DND-41 (cell line): ENCODE results near the gene PTPRG.

ENCODE experiments used
- ATAC-seq: fragments of 200-7000 bp; cut with Tn5 transposase; 3 replicates; pipeline ENCODE4 v1.9.1; 2021; ENCODE audit warnings: low read depth; ENCODE audit not compliant: insufficient read depth
- DNase-seq: peaks from one replicate; pipeline ENCODE4 v3.0.0-alpha.2; 2020
- H2AFZ ChIP-seq: 2 replicates; pipeline ENCODE4 v1.6.0; 2012; ENCODE audit warnings: low read depth, low read length
- H3K27ac ChIP-seq: 2 replicates; pipeline ENCODE4 v1.5.1; 2012; ENCODE audit warnings: low read length, inconsistent platforms
- H3K27me3 ChIP-seq: fragments of 200-600 bp; sonication (generic); 2 replicates; pipeline ENCODE4 v1.6.0; 2012; ENCODE audit warnings: low read length, mild to moderate bottlenecking, inconsistent platforms; ENCODE audit not compliant: insufficient read depth, poor library complexity
- H3K36me3 ChIP-seq: 2 replicates; pipeline ENCODE4 v1.5.1; 2012; ENCODE audit warnings: low read length, inconsistent platforms; ENCODE audit not compliant: insufficient read depth
- H3K4me1 ChIP-seq: 2 replicates; pipeline ENCODE4 v1.5.1; 2012; ENCODE audit warnings: mild to moderate bottlenecking, low read length; ENCODE audit not compliant: insufficient read depth
- H3K4me2 ChIP-seq: 2 replicates; pipeline ENCODE4 v1.6.0; 2012; ENCODE audit warnings: mild to moderate bottlenecking, moderate library complexity, low read length, inconsistent platforms; ENCODE audit not compliant: insufficient read depth
- H3K4me3 ChIP-seq, 2 experiments: fragments of 200-600 bp in 1 of 2; shearing (Covaris generic) in 1 of 2; 2 replicates each; pipeline ENCODE4 v1.5.1; 2012 to 2016; ENCODE audit warnings: inconsistent platforms in 2 of 2, low read length in 2 of 2, mild to moderate bottlenecking in 2 of 2, low read depth in 1 of 2, moderate library complexity in 1 of 2
- H3K79me2 ChIP-seq: 2 replicates; pipeline ENCODE4 v1.6.0; 2012; ENCODE audit warnings: low read length, inconsistent platforms; ENCODE audit not compliant: insufficient read depth
- H3K9ac ChIP-seq: 2 replicates; pipeline ENCODE4 v1.6.0; 2012; ENCODE audit warnings: low read depth, mild to moderate bottlenecking, inconsistent platforms, low read length, moderate library complexity
- H3K9me3 ChIP-seq: 2 replicates; pipeline ENCODE4 v1.5.1; 2012; ENCODE audit warnings: low read length, moderate library complexity, mild to moderate bottlenecking, inconsistent platforms; ENCODE audit not compliant: insufficient read depth, severe bottlenecking
- H4K20me1 ChIP-seq: 2 replicates; pipeline ENCODE4 v1.6.0; 2012; ENCODE audit warnings: low read length; ENCODE audit not compliant: insufficient read depth
- CTCF ChIP-seq: IDR thresholded peaks from 2 replicates; pipeline ENCODE4 v1.5.1; 2012; ENCODE audit warnings: borderline replicate concordance, low read length, moderate library complexity, mild to moderate bottlenecking; ENCODE audit not compliant: poor library complexity, severe bottlenecking; ENCODE audit errors: extremely low read depth
- EZH2 ChIP-seq: IDR thresholded peaks from 3 replicates; pipeline ENCODE4 v1.6.1; 2012; ENCODE audit warnings: borderline replicate concordance, low read depth, mild to moderate bottlenecking, moderate library complexity, low read length, inconsistent platforms; ENCODE audit not compliant: severe bottlenecking

The PTPRG gene

GRCh38 chr3:62312201-62312600 is 750.8 kb downstream of the PTPRG start:
- Histone ChIP-seq H3K4me2 (no peak overlapping the region), H3K9ac (no peak overlapping the region), H3K79me2 (no peaks in the 10 kb centered on the region), H2AFZ (no peak overlapping the region), H3K4me3 (no peak overlapping the region), H3K27me3 (no peaks in the 10 kb centered on the region), H3K9me3 (no peaks in the 10 kb centered on the region), H3K27ac (no peak overlapping the region), H3K36me3 (no peaks in the 10 kb centered on the region), H3K4me1 (no peaks in the 10 kb centered on the region), H4K20me1 (no peaks in the 10 kb centered on the region)
- TF ChIP-seq EZH2 (no peak), CTCF (no peak)
- ATAC-seq: no peak
- no peak for DNase-seq

GRCh38 chr3:62316525-62316924 is 755.2 kb downstream of the PTPRG start:
- no peak for ATAC-seq
- Histone ChIP-seq H3K27me3 (no peaks in the 10 kb centered on the region), H3K9ac (no peak overlapping the region), H3K79me2 (no peaks in the 10 kb centered on the region), H3K9me3 (peaks cover 3% of the 10 kb centered on the region), H3K4me1 (no peaks in the 10 kb centered on the region), H3K36me3 (no peaks in the 10 kb centered on the region), H3K27ac (no peak overlapping the region), H4K20me1 (no peaks in the 10 kb centered on the region), H3K4me3 (no peak overlapping the region), H3K4me2 (no peak overlapping the region), H2AFZ (no peak overlapping the region)
- DNase-seq: no peak
- TF ChIP-seq CTCF (no peak), EZH2 (no peak)

GRCh38 chr3:62318365-62318751 is 757.0 kb downstream of the PTPRG start:
- Histone ChIP-seq H3K9ac (no peak overlapping the region), H3K4me3 (no peak overlapping the region), H3K4me2 (no peak overlapping the region), H3K9me3 (peaks cover 3% of the 10 kb centered on the region), H3K79me2 (no peaks in the 10 kb centered on the region), H3K36me3 (no peaks in the 10 kb centered on the region), H3K27me3 (no peaks in the 10 kb centered on the region), H3K4me1 (no peaks in the 10 kb centered on the region), H3K27ac (no peak overlapping the region), H4K20me1 (no peaks in the 10 kb centered on the region), H2AFZ (no peak overlapping the region)
- ATAC-seq (no peak), DNase-seq (no peak)
- no peak for TF ChIP-seq CTCF
- TF ChIP-seq EZH2: no peak
